Endothelial cell of umbilical vein (primary cell): ENCODE measurements around the gene SLF2. TPM values are rescaled to one million over a fixed set of nuclear protein-coding genes. Genes with fewer than 3 reads are reported as not detected.

Experiments
- BruUV-seq: library from RNA; stranded (reverse); fragments of 400-500 nt; replicated peaks from 2 replicates; lab custom pipeline; 2021; lab: Mats Ljungman, UMichigan
- CTCF ChIA-PET: fragments of 300-600, 350-600 bp; sonication (Branson Sonifier 250); formaldehyde crosslinking; loops from one replicate; lab custom pipeline; 2021; ENCODE audit warnings: antibody characterized with exemption, inconsistent platforms; lab: Charles Lee
- POLR2A ChIA-PET: fragments of 300-600, 350-600 bp; sonication (Branson Sonifier 250); formaldehyde crosslinking; loops from one replicate; lab custom pipeline; 2021; ENCODE audit warnings: antibody characterized with exemption, inconsistent platforms; lab: Charles Lee
- DNase-seq: peaks from one replicate; pipeline ENCODE4 v3.0.0-alpha.2; 2011; ENCODE audit warnings: low read depth, low spot score
- FAIRE-seq: peaks from 2 replicates; lab custom pipeline; 2011; peaks lifted over from hg19 to GRCh38; lab: Jason Lieb, UNC
- H2AFZ ChIP-seq: 2 replicates; pipeline ENCODE4 v1.6.0; 2012; ENCODE audit warnings: low read depth, low read length, control low read depth, inconsistent platforms
- H3K27ac ChIP-seq: 2 replicates; pipeline ENCODE4 v1.5.1; 2011; ENCODE audit warnings: low read depth, mild to moderate bottlenecking, control low read depth, low read length, moderate library complexity; ENCODE audit not compliant: insufficient read depth
- H3K27me3 ChIP-seq, 2 experiments: 2 replicates each; pipeline versions ENCODE4 v1.6.0 to v1.6.1; 2011; ENCODE audit warnings: low read length in 2 of 2, mixed read lengths in 1 of 2; ENCODE audit not compliant: control insufficient read depth in 2 of 2, insufficient read depth in 2 of 2
- H3K36me3 ChIP-seq, 2 experiments: 2 replicates in 1 of 2; 3 replicates in 1 of 2; pipeline ENCODE4 v1.5.1; 2011; ENCODE audit warnings: low read length in 2 of 2, mild to moderate bottlenecking in 1 of 2, moderate library complexity in 1 of 2; ENCODE audit not compliant: control insufficient read depth in 2 of 2, insufficient read depth in 2 of 2; ENCODE audit errors: extremely low read depth in 1 of 2
- H3K4me1 ChIP-seq: 3 replicates; pipeline ENCODE4 v1.5.1; 2011; ENCODE audit warnings: mild to moderate bottlenecking, low read length; ENCODE audit not compliant: control insufficient read depth, insufficient read depth; ENCODE audit errors: extremely low read depth
- H3K4me2 ChIP-seq: 2 replicates; pipeline ENCODE4 v1.6.1; 2011; ENCODE audit warnings: low read length, control low read depth, mixed read lengths; ENCODE audit not compliant: insufficient read depth
- H3K4me3 ChIP-seq, 3 experiments: fragments of 200-600 bp in 1 of 3; sonication (generic), shearing (Covaris generic) in 1 of 3; replicated peaks in 1 of 3; 2 replicates each; pipeline ENCODE4 v1.5.1; 2011 to 2016; ENCODE audit warnings: control low read depth in 3 of 3, low read length in 3 of 3, mild to moderate bottlenecking in 2 of 3, inconsistent platforms in 1 of 3, low read depth in 1 of 3, moderate library complexity in 1 of 3; ENCODE audit not compliant: insufficient read depth in 1 of 3
- H3K79me2 ChIP-seq: 2 replicates; pipeline ENCODE4 v1.6.0; 2012; ENCODE audit warnings: low read length, inconsistent platforms; ENCODE audit not compliant: control insufficient read depth, insufficient read depth
- H3K9ac ChIP-seq: replicated peaks from 2 replicates; pipeline ENCODE3; 2011; ENCODE audit warnings: low read length, control low read depth; ENCODE audit not compliant: insufficient read depth; ENCODE audit errors: extremely low read depth
- H3K9me1 ChIP-seq: replicated peaks from 3 replicates; pipeline ENCODE4 v1.6.0; 2011; ENCODE audit warnings: mild to moderate bottlenecking, low read length; ENCODE audit not compliant: control insufficient read depth, insufficient read depth; ENCODE audit errors: extremely low read depth
- H3K9me3 ChIP-seq: replicated peaks from 2 replicates; pipeline ENCODE4 v1.5.1; 2012; ENCODE audit warnings: low read length, inconsistent platforms; ENCODE audit not compliant: control insufficient read depth, insufficient read depth
- H4K20me1 ChIP-seq: replicated peaks from 2 replicates; pipeline ENCODE3; 2011; ENCODE audit warnings: mild to moderate bottlenecking, low read length; ENCODE audit not compliant: control insufficient read depth, insufficient read depth; ENCODE audit errors: extremely low read depth
- CTCF ChIP-seq, 2 donors: IDR thresholded peaks; 1 replicate in 1 of 2; 2 replicates in 1 of 2; pipeline ENCODE4 v1.5.1; 2011; ENCODE audit warnings: low read length in 2 of 2, mild to moderate bottlenecking in 2 of 2, moderate library complexity in 2 of 2, control low read depth in 1 of 2, inconsistent platforms in 1 of 2, low read depth in 1 of 2; ENCODE audit not compliant: insufficient read depth in 1 of 2; ENCODE audit errors: extremely low read depth in 1 of 2
- EZH2 ChIP-seq: IDR thresholded peaks from 2 replicates; pipeline ENCODE4 v1.6.1; 2012; ENCODE audit warnings: borderline replicate concordance, low read depth, mild to moderate bottlenecking, moderate library complexity, low read length, inconsistent platforms; ENCODE audit not compliant: severe bottlenecking
- FOS ChIP-seq: IDR thresholded peaks from 2 replicates; pipeline ENCODE4 v1.6.1; 2011; ENCODE audit warnings: mild to moderate bottlenecking, low read length, moderate library complexity, borderline replicate concordance; ENCODE audit not compliant: insufficient read depth
- GATA2 ChIP-seq: IDR thresholded peaks from 2 replicates; pipeline ENCODE4 v1.7.0; 2011; ENCODE audit warnings: low read depth, mild to moderate bottlenecking, moderate library complexity, mixed read lengths, low read length; ENCODE audit not compliant: insufficient read length, insufficient read depth
- JUN ChIP-seq: IDR thresholded peaks from 2 replicates; pipeline ENCODE4 v1.6.1; 2011; ENCODE audit warnings: borderline replicate concordance, low read depth; ENCODE audit not compliant: insufficient read length, insufficient read depth
- MYC ChIP-seq: IDR thresholded peaks from one replicate; pipeline ENCODE4 v1.6.1; 2011; ENCODE audit warnings: mild to moderate bottlenecking, low read depth, low read length
- POLR2A ChIP-seq: IDR thresholded peaks from 2 replicates; pipeline ENCODE4 v1.6.1; 2012; ENCODE audit warnings: low read depth, mild to moderate bottlenecking, control low read depth, low read length
- POLR2AphosphoS5 ChIP-seq: IDR thresholded peaks from 2 replicates; pipeline ENCODE4 v1.6.1; 2012; ENCODE audit warnings: low read depth, mild to moderate bottlenecking, control low read depth, low read length, moderate library complexity; ENCODE audit not compliant: insufficient read depth
- dilution Hi-C: fragments of 300-500 bp; cut with MboI; formaldehyde crosslinking; loops from one replicate; pipeline ENCODE4 v1.15.0; 2019; ENCODE audit warnings: low sequenced_read_pairs; ENCODE audit not compliant: extremely low pct_ligation_motif_present
- intact Hi-C: fragments of 100-400 bp; cut with micrococcal nuclease; formaldehyde crosslinking; loops from one replicate; pipeline ENCODE4 v1.10.0; 2022
- polyA plus RNA-seq, 4 experiments: library from polyadenylated mRNA; depleted of rRNA in 3 of 4; stranded (reverse) in 3 of 4; unstranded in 1 of 4; fragments of >200 nt; gene quantifications; 2 replicates each; pipeline versions ENCODE4 v1.2.1 to v1.2.3, GENCODE V29; 2011 to 2012; ENCODE audit warnings: missing spikeins in 1 of 4
- total RNA-seq: library from RNA; stranded (reverse); gene quantifications from 2 replicates; pipeline ENCODE4 v1.2.3, GENCODE V29; 2021
- TF ChIP-seq, protein P1 (sequence below): IDR thresholded peaks from 2 replicates; pipeline ENCODE4 v1.6.1; 2011; ENCODE audit not compliant: insufficient read depth, insufficient read length

Gene SLF2
- total and polyA plus RNA-seq, 2 donors (not counting 3 experiments of a cell fraction or from before 2014, with no cell fraction given), result 7.5 to 35.5 TPM

DNA sequence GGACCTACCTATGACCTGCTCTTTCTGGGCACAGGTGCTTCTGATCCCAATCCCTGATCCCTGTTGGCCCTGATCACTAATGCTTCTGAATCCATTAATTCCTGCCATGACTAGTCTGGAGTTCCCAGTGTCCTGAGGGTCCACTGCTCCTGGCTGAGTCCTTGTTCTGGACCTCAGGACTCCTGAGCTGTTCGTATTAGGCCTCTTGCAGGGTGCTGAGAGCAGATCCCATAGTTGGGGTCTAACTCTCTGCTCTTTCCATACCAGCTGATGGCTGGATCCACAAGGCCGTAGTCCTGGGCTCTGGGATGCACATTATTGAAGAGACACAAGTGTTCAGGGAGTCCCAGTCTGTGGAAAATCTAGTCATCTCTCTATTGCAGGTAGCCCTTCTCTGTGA, 67.5 kb downstream of the SLF2 start:
- BruUV-seq, result no TSS peak
- H3K79me2 ChIP-seq, result no peaks in the 10 kb centered on the region
- no peaks in the 10 kb centered on the region for H3K9me3 ChIP-seq
- H2AFZ ChIP-seq, result no peak overlapping the region
- H3K27ac ChIP-seq, result no peak overlapping the region
- intact Hi-C loops, result no loop called here
- no peak for FAIRE-seq
- DNase-seq, result no peak
- CTCF ChIA-PET, result interaction anchor here (1.1 kb wide), 1 partner anchor 31 kb away, joined by 4 read pairs; no protein-coding TSS in a partner anchor
- H3K27me3 ChIP-seq, result no peaks in the 10 kb centered on the region
- H3K4me2 ChIP-seq, result no peak overlapping the region
- POLR2A ChIA-PET, result no interaction called here
- dilution Hi-C loops, result no loop called here
- no peak overlapping the region for H3K4me3 ChIP-seq
- H4K20me1 ChIP-seq, result no peaks in the 10 kb centered on the region
- no peak overlapping the region for H3K9ac ChIP-seq
- H3K9me1 ChIP-seq, result no peaks in the 10 kb centered on the region
- H3K4me1 ChIP-seq, result no peaks in the 10 kb centered on the region
- peaks cover 0 to 13% of the 10 kb centered on the region in 2 experiments for H3K36me3 ChIP-seq
- TF ChIP-seq POLR2A (no peak), POLR2AphosphoS5 (no peak), CTCF (IDR thresholded peaks at IDR 0.05; ENCODE audit: extremely low read depth in 1 of 2, insufficient read depth in 1 of 2, low read depth in 1 of 2, low read length in 2 of 2) (no peak), JUN (no peak), EZH2 (no peak), MYC (no peak), GATA2 (no peak), FOS (no peak)
- TF ChIP-seq, protein P1, sequence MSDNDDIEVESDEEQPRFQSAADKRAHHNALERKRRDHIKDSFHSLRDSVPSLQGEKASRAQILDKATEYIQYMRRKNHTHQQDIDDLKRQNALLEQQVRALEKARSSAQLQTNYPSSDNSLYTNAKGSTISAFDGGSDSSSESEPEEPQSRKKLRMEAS, result no peak
